DOHH2 (cell line): ENCODE results near the gene RFLNA.

Experiments used
- CTCF ChIP-seq: fragments of 200-600 bp; sonication (generic); IDR thresholded peaks from one replicate; pipeline ENCODE4 v1.5.1; 2014; ENCODE audit warnings: antibody characterized with exemption, mild to moderate bottlenecking, low read depth, low read length; ENCODE audit not compliant: poor library complexity, severe bottlenecking
- EZH2phosphoT487 ChIP-seq: fragments of 200-600 bp; sonication (generic); IDR thresholded peaks from 2 replicates; pipeline ENCODE4 v1.6.1; 2017; ENCODE audit warnings: borderline replicate concordance, mild to moderate bottlenecking, antibody characterized with exemption, low read length, moderate library complexity, mixed read lengths

DNA sequence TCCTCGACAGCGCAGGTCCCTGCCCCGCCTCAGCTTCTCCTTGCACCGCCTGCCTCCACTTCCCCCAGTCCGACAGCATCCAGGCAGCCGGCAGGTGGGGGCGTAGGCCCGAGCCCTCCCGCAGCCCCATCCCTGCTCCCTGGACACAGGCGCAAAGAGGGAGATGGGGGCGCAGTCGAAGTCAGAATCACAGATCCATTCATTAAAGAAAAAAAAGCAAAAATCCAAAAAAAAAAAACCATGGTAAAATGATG lies 41.2 kb downstream of the RFLNA start:
- no peak for TF ChIP-seq CTCF
- no peak for TF ChIP-seq EZH2phosphoT487
